Activated T-helper 17 cell treated with anti-CD3 and anti-CD28 coated beads, Interleukin-2, amount 50 U/mL, for 72 hours (primary cell): Measurements from ENCODE around the gene ARFGAP1. TPM values are rescaled to one million over a fixed set of nuclear protein-coding genes. Genes with fewer than 3 reads are reported as not detected.

ENCODE experiments used
- ATAC-seq: fragments of 150-1000 bp; cut with Tn5 transposase; replicated peaks from 2 replicates; pipeline ENCODE4 v1.10.0; 2021; ENCODE audit warnings: mild to moderate bottlenecking, moderate library complexity
- H3K27ac Mint-ChIP-seq: one replicate; pipeline ENCODE4 v1.8.0; 2022; ENCODE audit warnings: mixed read lengths
- H3K27me3 Mint-ChIP-seq: one replicate; pipeline ENCODE4 v1.8.0; 2022; ENCODE audit warnings: mixed read lengths
- H3K36me3 Mint-ChIP-seq: one replicate; pipeline ENCODE4 v1.8.0; 2022; ENCODE audit warnings: low read depth, mild to moderate bottlenecking, mixed read lengths
- H3K4me1 Mint-ChIP-seq: one replicate; pipeline ENCODE4 v1.8.0; 2022; ENCODE audit warnings: mixed read lengths
- H3K4me3 Mint-ChIP-seq: one replicate; pipeline ENCODE4 v1.8.0; 2022; ENCODE audit warnings: mild to moderate bottlenecking, mixed read lengths
- H3K9me3 Mint-ChIP-seq: one replicate; pipeline ENCODE4 v1.8.0; 2022; ENCODE audit warnings: mixed read lengths
- total RNA-seq, 2 donors: library from RNA; stranded (reverse); gene quantifications; one replicate each; pipeline ENCODE4 v1.2.3, GENCODE V29; 2022

Gene ARFGAP1
- total RNA-seq, 2 donors from 2014 or later, result 63.1 to 70.5 TPM

DNA sequence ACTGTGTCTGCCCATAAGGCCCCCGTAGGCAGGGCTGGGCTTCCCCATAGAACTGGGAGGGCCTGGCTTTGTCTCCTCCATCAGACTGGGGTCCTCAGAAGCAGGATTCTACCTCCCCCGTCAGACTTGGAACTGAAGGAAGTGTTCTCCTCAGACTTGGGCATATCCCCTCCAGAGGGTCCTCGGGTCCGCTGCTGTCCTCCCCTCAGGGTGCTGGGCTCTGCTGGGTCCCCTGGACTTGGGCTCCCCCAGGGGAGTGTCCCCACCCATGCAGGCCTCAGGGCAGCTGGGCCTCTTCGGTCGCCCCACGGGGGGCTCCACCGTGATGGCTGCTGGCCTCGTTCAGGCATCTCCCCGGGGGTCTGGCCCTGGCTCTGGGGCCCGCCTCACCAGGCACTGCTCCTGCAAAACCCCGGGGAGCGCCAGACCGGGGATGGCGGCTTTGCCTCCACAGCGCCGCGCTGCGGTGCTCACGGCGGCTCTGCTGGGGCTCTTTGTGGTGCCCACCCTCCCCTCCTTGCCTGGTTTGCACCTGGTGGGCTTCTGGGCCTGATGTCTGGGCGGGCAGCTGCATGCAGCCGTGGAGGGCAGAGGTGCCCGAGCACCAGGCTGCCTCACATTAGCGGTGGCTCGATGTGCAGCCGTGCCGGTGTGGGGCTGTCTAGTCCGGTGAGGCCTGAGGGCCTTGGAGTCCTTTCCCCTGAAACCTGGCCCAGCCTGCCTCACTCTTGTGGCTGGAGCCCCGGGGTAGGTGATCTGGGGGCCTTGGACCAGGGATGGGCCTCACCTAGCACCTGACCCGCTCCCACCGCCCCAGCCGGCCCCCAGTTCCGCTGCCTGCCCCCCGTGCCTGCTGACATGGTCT lies 34.3 kb downstream of the ARFGAP1 start:
- Mint-ChIP-seq H3K36me3 (no peaks in the 10 kb centered on the region), H3K4me3 (no peak overlapping the region), H3K4me1 (no peaks in the 10 kb centered on the region), H3K27me3 (peaks cover 8% of the 10 kb centered on the region), H3K27ac (no peak overlapping the region), H3K9me3 (peaks cover 5% of the 10 kb centered on the region)
- no peak for ATAC-seq

DNA sequence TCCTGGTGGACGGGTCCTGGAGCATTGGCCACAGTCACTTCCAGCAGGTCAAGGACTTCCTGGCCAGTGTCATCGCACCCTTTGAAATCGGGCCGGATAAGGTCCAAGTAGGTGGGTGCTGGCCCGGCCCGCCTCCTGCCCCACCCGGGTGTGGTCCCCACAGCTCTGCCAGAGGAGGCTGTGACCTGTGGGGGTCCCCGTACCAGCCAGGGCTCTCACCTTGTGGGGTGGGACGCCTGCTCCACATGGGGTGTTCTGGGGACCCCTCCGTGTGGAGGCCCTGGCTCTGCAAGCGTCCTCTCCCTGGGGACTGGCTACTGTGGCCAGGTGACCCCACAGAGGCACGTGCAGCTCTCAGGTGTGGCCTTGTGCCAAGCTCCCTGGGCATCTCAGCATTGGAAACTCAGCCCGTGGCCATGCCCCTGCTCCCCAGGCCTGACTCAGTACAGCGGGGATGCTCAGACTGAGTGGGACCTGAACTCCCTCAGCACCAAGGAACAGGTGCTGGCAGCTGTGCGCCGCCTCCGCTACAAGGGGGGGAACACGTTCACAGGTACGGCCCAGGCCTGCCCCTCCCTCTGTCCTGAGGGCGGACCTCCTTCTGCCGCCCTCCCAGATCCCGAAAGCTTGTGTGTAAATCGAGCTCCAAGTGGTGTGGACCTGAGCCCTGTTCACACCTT lies 35.1 kb downstream of the ARFGAP1 start:
- no peaks in the 10 kb centered on the region for H3K36me3 Mint-ChIP-seq
- peaks cover 6% of the 10 kb centered on the region for H3K27me3 Mint-ChIP-seq
- H3K4me3 Mint-ChIP-seq, result no peak overlapping the region
- ATAC-seq, result no peak
- peaks cover 3% of the 10 kb centered on the region for H3K9me3 Mint-ChIP-seq
- H3K4me1 Mint-ChIP-seq, result no peaks in the 10 kb centered on the region
- H3K27ac Mint-ChIP-seq, result no peak overlapping the region

- Mint-ChIP-seq H3K9me3 (no peaks in the 10 kb centered on the region), H3K36me3 (no peaks in the 10 kb centered on the region), H3K4me3 (no peak overlapping the region), H3K27ac (no peak overlapping the region), H3K4me1 (no peaks in the 10 kb centered on the region), H3K27me3 (peaks cover 3% of the 10 kb centered on the region)
- no peak for ATAC-seq
Measured at GRCh38 chr20:63308218-63308911, 35.8 kb downstream of the ARFGAP1 start.

- no peak overlapping the region for H3K27ac Mint-ChIP-seq
- H3K9me3 Mint-ChIP-seq, result no peaks in the 10 kb centered on the region
- H3K36me3 Mint-ChIP-seq, result no peaks in the 10 kb centered on the region
- ATAC-seq, result peak; percentile 35
- no peaks in the 10 kb centered on the region for H3K4me1 Mint-ChIP-seq
- peaks cover 3% of the 10 kb centered on the region for H3K27me3 Mint-ChIP-seq
- no peak overlapping the region for H3K4me3 Mint-ChIP-seq
Measured at GRCh38 chr20:63309261-63310071, 36.9 kb downstream of the ARFGAP1 start.

DNA sequence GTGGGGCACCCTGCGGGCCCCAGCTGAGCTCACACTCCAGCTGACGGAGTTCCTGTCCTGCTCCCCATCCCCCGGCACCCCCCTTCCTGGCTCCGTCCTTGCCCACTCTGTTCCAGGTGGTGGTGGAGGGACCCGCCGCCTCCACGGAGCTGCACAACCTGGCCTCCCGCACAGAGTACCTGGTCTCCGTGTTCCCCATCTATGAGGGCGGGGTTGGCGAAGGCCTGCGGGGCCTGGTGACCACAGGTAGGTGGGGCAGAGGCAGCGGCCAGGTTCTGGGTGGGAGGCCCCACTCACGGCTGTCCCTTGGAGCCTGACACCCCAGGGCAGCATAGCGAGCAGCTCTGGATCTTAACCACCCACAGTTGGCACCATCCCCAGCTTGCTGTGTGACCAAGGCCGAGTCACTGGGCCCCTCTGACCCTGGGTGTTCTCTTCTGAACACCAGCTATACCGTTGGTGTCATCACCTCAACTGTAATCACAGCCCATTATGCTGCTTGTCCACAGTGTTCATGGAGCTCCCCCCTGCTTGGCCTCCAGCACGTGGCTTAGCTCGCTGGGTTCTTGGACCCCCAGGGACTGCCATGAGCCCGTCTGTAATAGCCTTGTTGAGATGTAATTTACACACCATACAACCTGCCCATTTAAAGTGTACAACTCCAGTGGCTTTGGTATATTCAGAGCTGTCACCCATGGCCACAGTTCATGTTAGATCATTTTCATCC lies 37.8 kb downstream of the ARFGAP1 start:
- Mint-ChIP-seq H3K9me3 (no peaks in the 10 kb centered on the region), H3K4me1 (no peaks in the 10 kb centered on the region), H3K27ac (no peak overlapping the region), H3K4me3 (no peak overlapping the region), H3K36me3 (no peaks in the 10 kb centered on the region), H3K27me3 (peaks cover 3% of the 10 kb centered on the region)
- ATAC-seq, result no peak

- H3K4me3 Mint-ChIP-seq, result no peak overlapping the region
Measured at GRCh38 chr20:63311186-63311832, 38.7 kb downstream of the ARFGAP1 start.

GRCh38 chr20:63311833-63312243 lies 39.2 kb downstream of the ARFGAP1 start:
- H3K27me3 Mint-ChIP-seq, result peaks cover 3% of the 10 kb centered on the region
- H3K27ac Mint-ChIP-seq, result no peak overlapping the region
- no peaks in the 10 kb centered on the region for H3K9me3 Mint-ChIP-seq
- H3K4me1 Mint-ChIP-seq, result no peaks in the 10 kb centered on the region
- no peak overlapping the region for H3K4me3 Mint-ChIP-seq
- no peaks in the 10 kb centered on the region for H3K36me3 Mint-ChIP-seq
- ATAC-seq, result no peak

More at GRCh38 chr20:63311186-63311832, 38.7 kb downstream of the ARFGAP1 start:
- Mint-ChIP-seq H3K4me1 (no peaks in the 10 kb centered on the region), H3K27me3 (peaks cover 3% of the 10 kb centered on the region), H3K9me3 (no peaks in the 10 kb centered on the region), H3K36me3 (no peaks in the 10 kb centered on the region), H3K27ac (no peak overlapping the region)
- ATAC-seq, result no peak

DNA sequence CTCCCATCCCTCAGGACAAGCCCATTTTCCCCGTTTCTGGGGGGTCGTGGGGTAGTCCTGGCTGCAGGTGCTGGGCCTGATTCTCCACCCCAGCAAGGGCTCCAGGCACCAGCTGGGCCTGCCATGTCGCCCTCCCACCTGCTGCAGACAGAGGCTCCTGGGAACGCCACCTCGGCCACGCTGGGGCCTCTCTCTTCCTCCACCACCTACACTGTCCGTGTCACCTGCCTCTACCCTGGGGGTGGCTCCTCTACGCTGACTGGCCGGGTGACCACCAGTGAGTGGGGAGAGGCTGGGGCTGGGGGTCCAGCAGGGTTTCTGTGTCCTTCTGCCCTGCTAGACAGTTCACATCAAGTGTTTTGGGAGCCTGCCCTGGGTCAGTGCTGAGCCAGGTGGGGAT lies 39.7 kb downstream of the ARFGAP1 start:
- H3K4me3 Mint-ChIP-seq, result no peak overlapping the region
- no peak overlapping the region for H3K27ac Mint-ChIP-seq
- no peaks in the 10 kb centered on the region for H3K9me3 Mint-ChIP-seq
- no peak for ATAC-seq
- H3K27me3 Mint-ChIP-seq, result peaks cover 3% of the 10 kb centered on the region
- H3K36me3 Mint-ChIP-seq, result no peaks in the 10 kb centered on the region
- no peaks in the 10 kb centered on the region for H3K4me1 Mint-ChIP-seq

DNA sequence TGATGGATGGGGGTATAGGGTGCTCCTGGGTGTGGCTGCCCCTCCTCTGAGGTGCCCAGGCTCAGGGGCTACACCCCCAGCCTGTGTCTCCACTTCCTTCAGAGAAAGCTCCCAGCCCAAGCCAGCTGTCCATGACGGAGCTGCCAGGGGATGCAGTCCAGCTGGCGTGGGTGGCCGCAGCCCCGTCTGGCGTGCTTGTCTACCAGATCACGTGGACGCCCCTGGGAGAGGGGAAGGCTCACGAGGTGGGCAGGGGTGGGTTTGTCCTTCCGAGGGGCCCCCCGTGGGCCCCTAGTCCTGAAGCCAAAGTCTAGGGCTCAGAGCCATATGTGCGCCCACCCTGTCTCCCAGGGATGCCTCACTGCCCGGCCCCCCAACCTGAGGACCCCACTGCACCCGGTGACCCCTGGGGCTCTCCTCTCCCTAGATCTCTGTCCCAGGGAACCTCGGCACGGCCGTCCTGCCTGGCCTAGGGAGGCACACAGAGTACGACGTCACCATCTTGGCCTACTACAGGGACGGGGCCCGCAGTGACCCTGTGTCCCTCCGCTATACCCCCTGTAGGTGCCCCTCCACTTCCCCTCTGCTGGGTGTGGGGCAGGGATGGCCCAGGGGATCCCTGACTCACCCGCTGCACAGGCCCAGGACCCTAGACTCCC lies 40.2 kb downstream of the ARFGAP1 start:
- H3K9me3 Mint-ChIP-seq, result no peaks in the 10 kb centered on the region
- H3K4me3 Mint-ChIP-seq, result no peak overlapping the region
- ATAC-seq, result no peak
- H3K4me1 Mint-ChIP-seq, result no peaks in the 10 kb centered on the region
- no peak overlapping the region for H3K27ac Mint-ChIP-seq
- no peaks in the 10 kb centered on the region for H3K36me3 Mint-ChIP-seq
- peaks cover 3% of the 10 kb centered on the region for H3K27me3 Mint-ChIP-seq

DNA sequence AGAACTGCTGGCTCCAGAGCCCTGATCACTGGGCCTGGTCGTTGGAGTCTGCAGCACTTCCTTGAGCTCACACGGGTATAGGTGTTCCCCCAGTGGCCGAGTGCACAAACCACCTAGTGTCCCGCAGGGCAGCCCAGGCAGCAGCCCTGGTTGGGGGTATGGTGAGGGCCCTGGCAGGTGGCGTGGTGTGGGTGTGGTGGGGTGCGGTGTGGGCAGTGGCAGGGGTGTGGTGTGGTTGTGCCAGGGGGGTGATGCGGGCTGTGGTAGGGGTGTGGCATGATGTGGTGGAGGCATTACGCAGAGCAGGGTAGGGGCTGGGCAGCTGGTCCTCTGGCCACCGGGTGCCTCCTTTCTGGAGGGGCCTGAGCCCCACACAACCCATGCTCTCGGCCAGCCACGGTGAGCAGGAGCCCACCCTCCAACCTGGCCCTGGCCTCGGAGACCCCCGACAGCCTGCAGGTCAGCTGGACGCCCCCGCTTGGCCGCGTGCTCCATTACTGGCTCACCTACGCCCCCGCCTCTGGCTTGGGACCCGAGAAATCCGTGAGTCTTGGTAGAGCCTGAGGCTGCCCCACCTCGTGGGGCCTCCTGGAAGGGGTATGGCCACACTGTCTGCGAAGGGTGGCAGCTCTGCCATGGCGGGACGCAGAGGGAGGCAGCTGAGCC lies 40.9 kb downstream of the ARFGAP1 start:
- no peaks in the 10 kb centered on the region for H3K4me1 Mint-ChIP-seq
- H3K9me3 Mint-ChIP-seq, result no peaks in the 10 kb centered on the region
- ATAC-seq, result no peak
- no peaks in the 10 kb centered on the region for H3K36me3 Mint-ChIP-seq
- peaks cover 3% of the 10 kb centered on the region for H3K27me3 Mint-ChIP-seq
- no peak overlapping the region for H3K27ac Mint-ChIP-seq
- H3K4me3 Mint-ChIP-seq, result no peak overlapping the region

DNA sequence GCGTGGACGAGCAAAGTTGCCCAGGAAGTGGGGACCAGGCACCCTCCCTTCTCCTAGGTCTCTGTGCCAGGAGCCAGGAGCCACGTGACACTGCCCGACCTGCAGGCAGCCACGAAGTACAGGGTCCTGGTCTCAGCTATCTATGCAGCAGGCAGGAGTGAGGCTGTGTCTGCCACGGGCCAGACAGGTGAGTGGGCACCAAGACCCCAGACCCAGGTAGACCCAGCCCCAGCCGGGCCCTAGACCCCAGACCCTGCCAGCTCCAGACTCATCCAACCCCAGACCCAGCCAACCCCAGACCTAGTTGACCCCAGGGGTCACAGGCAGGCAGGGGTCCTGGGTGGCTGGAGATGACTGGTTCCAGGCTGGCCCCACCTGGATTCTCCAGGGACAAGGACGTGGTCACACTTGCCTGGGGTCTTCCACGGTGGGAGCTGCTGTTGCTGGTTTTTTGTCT lies 41.4 kb downstream of the ARFGAP1 start:
- Mint-ChIP-seq H3K9me3 (no peaks in the 10 kb centered on the region), H3K4me3 (no peak overlapping the region), H3K4me1 (no peaks in the 10 kb centered on the region), H3K27ac (no peak overlapping the region), H3K36me3 (no peaks in the 10 kb centered on the region), H3K27me3 (peaks cover 3% of the 10 kb centered on the region)
- ATAC-seq, result no peak

DNA sequence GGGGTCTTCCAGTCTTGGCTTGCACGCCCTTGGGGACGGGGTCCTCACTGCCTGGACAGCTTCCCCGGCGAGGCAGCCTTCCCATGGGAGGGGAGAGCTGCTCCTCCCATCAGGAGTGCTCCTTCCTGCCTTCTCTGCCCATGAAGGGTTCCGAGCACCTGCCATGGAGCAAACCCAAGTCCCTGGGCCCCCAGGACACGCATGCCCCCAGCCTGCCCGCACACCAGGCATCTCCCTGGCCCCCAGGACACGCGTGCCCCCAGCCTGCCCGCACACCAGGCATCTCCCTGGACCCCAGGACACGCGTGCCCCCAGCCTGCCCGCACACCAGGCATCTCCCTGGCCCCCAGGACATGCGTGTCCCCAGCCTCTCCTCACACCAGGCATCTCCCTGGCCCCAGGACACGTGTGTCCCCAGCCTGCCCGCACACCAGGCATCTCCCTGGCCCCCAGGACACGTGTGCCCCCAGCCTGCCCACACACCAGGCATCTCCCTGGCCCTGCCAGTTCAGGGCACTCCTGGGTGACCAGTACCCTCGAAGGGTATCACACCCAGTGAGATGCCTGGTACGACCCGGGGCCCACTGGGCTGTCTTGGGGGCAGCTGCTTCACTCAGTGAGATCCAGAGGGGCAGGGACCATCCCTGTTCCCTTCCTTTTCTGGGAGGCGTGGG lies 42.1 kb downstream of the ARFGAP1 start:
- no peak overlapping the region for H3K27ac Mint-ChIP-seq
- no peaks in the 10 kb centered on the region for H3K4me1 Mint-ChIP-seq
- no peaks in the 10 kb centered on the region for H3K9me3 Mint-ChIP-seq
- no peak for ATAC-seq
- no peak overlapping the region for H3K4me3 Mint-ChIP-seq
- peaks cover 2% of the 10 kb centered on the region for H3K27me3 Mint-ChIP-seq
- H3K36me3 Mint-ChIP-seq, result no peaks in the 10 kb centered on the region
